ENCODE results near the gene PLK3.
"Not testable (repeated sequence)": the region's sequence is repeated elsewhere in the genome, so short reads cannot be mapped to it uniquely, and the experiment has no call there.

PLK3 gene

GRCh38 chr1:44806704-44807363 lies 6.7 kb downstream of the PLK3 start, which contains the start of gene DYNLT4:
Gene DYNLT4 (minus strand): TSS chr1:44807351. CDS start chr1:44806668, 683 bp downstream.
- no peak for TF ChIP-seq CTCF (IDR thresholded peaks at IDR 0.05; ENCODE audit: low read depth, low read length, missing control alignments)
- no peak for DNase-seq (ENCODE audit: low read depth)
- H3K4me3 ChIP-seq (ENCODE audit: low read depth, low read length) = no peak within 1 kb of the TSS

- TF ChIP-seq CTCF (IDR thresholded peaks at IDR 0.05; ENCODE audit: low read depth, low read length, missing control alignments) = no peak
- peak; percentile 78 for DNase-seq (ENCODE audit: low read depth)
- H3K4me3 ChIP-seq (ENCODE audit: low read depth, low read length) = no peak overlapping the region
Observed at GRCh38 chr1:44807364-44808062, 7.3 kb downstream of the PLK3 start.

- H3K4me3 ChIP-seq (ENCODE audit: low read depth, low read length) = no peak within 1 kb of the TSS; the same call in 1 of the 2 replicates
- TF ChIP-seq CTCF (IDR thresholded peaks at IDR 0.05; ENCODE audit: low read depth, low read length, missing control alignments) = no peak
- no peak for DNase-seq (ENCODE audit: low read depth)
Observed at GRCh38 chr1:44808063-44808937, 8.1 kb downstream of the PLK3 start, which contains the start of gene BTBD19. Gene BTBD19 (plus strand): TSS chr1:44808523. CDS start chr1:44808821, 298 bp downstream.

- DNase-seq (ENCODE audit: low read depth) = peak; percentile 92
- TF ChIP-seq CTCF (IDR thresholded peaks at IDR 0.05; ENCODE audit: low read depth, low read length, missing control alignments) = no peak
- no peak overlapping the region; the same call in 1 of the 2 replicates for H3K4me3 ChIP-seq (ENCODE audit: low read depth, low read length)
Observed at GRCh38 chr1:44808938-44809917, 9.1 kb downstream of the PLK3 start.

GRCh38 chr1:44810101-44810761 lies 10.1 kb downstream of the PLK3 start:
- H3K4me3 ChIP-seq (ENCODE audit: low read depth, low read length) = no peak overlapping the region
- no peak for DNase-seq (ENCODE audit: low read depth)
- TF ChIP-seq CTCF (IDR thresholded peaks at IDR 0.05; ENCODE audit: low read depth, low read length, missing control alignments) = no peak

DNA sequence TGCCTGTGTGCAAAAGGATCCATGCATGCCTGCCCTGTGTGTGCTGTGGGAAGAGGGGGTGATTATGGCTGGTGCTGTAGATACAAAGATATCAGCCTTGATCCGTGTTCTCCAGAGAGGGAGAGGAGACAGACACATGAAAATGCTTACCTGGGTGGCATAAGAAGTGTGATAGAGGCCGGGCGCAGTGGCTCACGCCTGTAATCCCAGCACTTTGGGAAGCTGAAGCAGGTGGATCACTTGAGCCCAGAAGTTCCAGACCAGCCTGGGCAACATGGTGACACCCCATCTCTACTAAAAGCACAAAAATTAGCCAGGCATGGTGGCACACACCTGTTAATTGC lies 10.6 kb downstream of the PLK3 start:
- not testable (repeated sequence) for H3K4me3 ChIP-seq (ENCODE audit: low read depth, low read length); DNase-seq (ENCODE audit: low read depth)
